Panc1 (cell line): ENCODE measurements around the gene TUSC7. TPM values are rescaled to one million over a fixed set of nuclear protein-coding genes. Genes with fewer than 3 reads are reported as not detected.

Experiments used
- ATAC-seq: fragments of 200-7000 bp; cut with Tn5 transposase; 2 replicates; pipeline ENCODE4 v1.9.1; 2020; ENCODE audit warnings: mild to moderate bottlenecking, moderate library complexity
- BruUV-seq: library from RNA; stranded (reverse); fragments of 400-500 nt; replicated peaks from 2 replicates; lab custom pipeline; 2021; lab: Mats Ljungman, UMichigan
- CTCF ChIA-PET: fragments of 300-600 bp; sonication (Branson Sonifier 250); formaldehyde crosslinking; loops from one replicate; lab custom pipeline; 2022; ENCODE audit warnings: antibody characterized with exemption; lab: Charles Lee
- POLR2A ChIA-PET: fragments of 300-600 bp; sonication (Branson Sonifier 250); formaldehyde crosslinking; loops from one replicate; lab custom pipeline; 2022; ENCODE audit warnings: antibody characterized with exemption; lab: Charles Lee
- DNase-seq: peaks from one replicate; pipeline ENCODE4 v3.0.0-alpha.2; 2010; ENCODE audit warnings: low read depth, low spot score
- H3K27ac ChIP-seq: 2 replicates; pipeline ENCODE4 v1.5.1; 2011; ENCODE audit warnings: mild to moderate bottlenecking, low read length, inconsistent platforms
- H3K27me3 ChIP-seq: fragments of 200-500 bp; sonication (Bioruptor generic); 2 replicates; pipeline ENCODE4 v1.6.0; 2014; ENCODE audit warnings: low read length, inconsistent platforms; ENCODE audit not compliant: control insufficient read depth, insufficient read depth
- H3K36me3 ChIP-seq: fragments of 200-500 bp; sonication (Bioruptor generic); 2 replicates; pipeline ENCODE4 v1.5.1; 2014; ENCODE audit warnings: inconsistent platforms, mild to moderate bottlenecking, low read length, moderate library complexity; ENCODE audit not compliant: control insufficient read depth, insufficient read depth
- H3K4me1 ChIP-seq: 2 replicates; pipeline ENCODE4 v1.5.1; 2011; ENCODE audit warnings: inconsistent platforms, mild to moderate bottlenecking, low read length, moderate library complexity; ENCODE audit not compliant: control insufficient read depth, insufficient read depth
- H3K4me3 ChIP-seq, 2 experiments: 2 replicates each; pipeline ENCODE4 v1.5.1; 2011 to 2012; ENCODE audit warnings: low read depth in 2 of 2, low read length in 2 of 2, mild to moderate bottlenecking in 2 of 2, inconsistent platforms in 1 of 2, moderate library complexity in 1 of 2
- H3K9me3 ChIP-seq: fragments of 200-500 bp; sonication (Bioruptor generic); 2 replicates; pipeline ENCODE4 v1.5.1; 2014; ENCODE audit warnings: low read depth, mild to moderate bottlenecking, inconsistent platforms, low read length, moderate library complexity; ENCODE audit not compliant: control insufficient read depth, insufficient read depth
- CTCF ChIP-seq: fragments of 450-650 bp; IDR thresholded peaks from 2 replicates; pipeline ENCODE4 v1.5.1; 2017; ENCODE audit warnings: mild to moderate bottlenecking
- POLR2AphosphoS5 ChIP-seq: IDR thresholded peaks from 2 replicates; pipeline ENCODE4 v1.6.1; 2012; ENCODE audit warnings: mild to moderate bottlenecking, low read depth, low read length, moderate library complexity
- REST ChIP-seq, 2 experiments: IDR thresholded peaks; 2 replicates each; pipeline ENCODE4 v1.6.1; 2011 to 2012; ENCODE audit warnings: low read depth in 2 of 2, control low read depth in 1 of 2, low read length in 1 of 2, mild to moderate bottlenecking in 1 of 2, moderate library complexity in 1 of 2; ENCODE audit not compliant: insufficient read depth in 1 of 2
- SIN3A ChIP-seq: IDR thresholded peaks from 2 replicates; pipeline ENCODE4 v1.6.1; 2012; ENCODE audit warnings: low read depth, mild to moderate bottlenecking, low read length, moderate library complexity, borderline replicate concordance; ENCODE audit not compliant: insufficient read depth
- TCF7L2 ChIP-seq: IDR thresholded peaks from 2 replicates; pipeline ENCODE4 v1.6.1; 2011; ENCODE audit warnings: mild to moderate bottlenecking, low read depth, low read length, inconsistent platforms
- in situ Hi-C: cut with HindIII; loops from 2 replicates; pipeline ENCODE4 v1.10.0; 2016; ENCODE audit warnings: low sequenced_read_pairs, low pct_unique_long_range_greater_than_20kb
- intact Hi-C: fragments of 100-400 bp; cut with micrococcal nuclease; formaldehyde crosslinking; loops from one replicate; pipeline ENCODE4 v1.10.0; 2022; ENCODE audit not compliant: unreplicated experiment
- total RNA-seq: library from RNA; stranded (reverse); gene quantifications from one replicate; pipeline ENCODE4 v1.2.1, GENCODE V29; 2021; ENCODE audit not compliant: unreplicated experiment

The TUSC7 gene
- total RNA-seq, 1 experiment from 2014 or later = not detected

- no peak for ATAC-seq
- ChIA-PET CTCF (no interaction called here), POLR2A (no interaction called here)
- in situ Hi-C loops (no loop called here), intact Hi-C loops (no loop called here)
- H3K4me3 ChIP-seq = no peak overlapping the region
- no peak for DNase-seq
- BruUV-seq = no TSS peak
- TF ChIP-seq CTCF (no peak), REST (IDR thresholded peaks at IDR 0.05; ENCODE audit: insufficient read depth in 1 of 2, low read depth in 2 of 2, low read length in 1 of 2) (no peak), TCF7L2 (no peak), POLR2AphosphoS5 (no peak), SIN3A (no peak)
- H3K9me3 ChIP-seq = no peaks in the 10 kb centered on the region
- no peaks in the 10 kb centered on the region for H3K4me1 ChIP-seq
- no peaks in the 10 kb centered on the region for H3K27me3 ChIP-seq
- H3K27ac ChIP-seq = no peak overlapping the region
- H3K36me3 ChIP-seq = no peaks in the 10 kb centered on the region
Observed at GRCh38 chr3:116741467-116741866, 31.9 kb downstream of the TUSC7 start.

- no TSS peak for BruUV-seq
- in situ Hi-C loops (no loop called here), intact Hi-C loops (no loop called here)
- Histone ChIP-seq H3K9me3 (no peaks in the 10 kb centered on the region), H3K36me3 (no peaks in the 10 kb centered on the region), H3K4me3 (no peak overlapping the region), H3K27ac (no peak overlapping the region), H3K4me1 (no peaks in the 10 kb centered on the region), H3K27me3 (no peaks in the 10 kb centered on the region)
- DNase-seq = no peak
- ATAC-seq = no peak
- TF ChIP-seq TCF7L2 (no peak), REST (IDR thresholded peaks at IDR 0.05; ENCODE audit: insufficient read depth in 1 of 2, low read depth in 2 of 2, low read length in 1 of 2) (no peak), CTCF (no peak), SIN3A (no peak), POLR2AphosphoS5 (no peak)
- POLR2A ChIA-PET = no interaction called here
- CTCF ChIA-PET = interaction anchor here (0.6 kb wide), 1 partner anchor 25 kb away, joined by 6 read pairs; no protein-coding TSS in a partner anchor
Observed at GRCh38 chr3:116743062-116743461, 33.5 kb downstream of the TUSC7 start.
